H1 (cell line): ENCODE results near the gene C22orf42. TPM values are rescaled to one million over a fixed set of nuclear protein-coding genes. Genes with fewer than 3 reads are reported as not detected.
"Not testable (repeated sequence)": the region's sequence is repeated elsewhere in the genome, so short reads cannot be mapped to it uniquely, and the experiment has no call there.

ENCODE experiments used
- CTCF ChIA-PET: fragments of 300-600 bp; sonication (Branson Sonifier 250); formaldehyde crosslinking; loops from one replicate; lab custom pipeline; 2021; ENCODE audit not compliant: partially characterized antibody; lab: Charles Lee
- POLR2A ChIA-PET: fragments of 300-600 bp; sonication (Branson Sonifier 250); formaldehyde crosslinking; loops from one replicate; lab custom pipeline; 2021; ENCODE audit warnings: inconsistent platforms; ENCODE audit not compliant: partially characterized antibody; lab: Charles Lee
- DNase-seq, 2 experiments: peaks; one replicate each; pipeline versions ENCODE4 v3.0.0 to v3.0.0-alpha.2; 2010 to 2022; ENCODE audit warnings: low spot score in 2 of 2, low read depth in 1 of 2, mixed read lengths in 1 of 2
- FAIRE-seq: peaks from 2 replicates; lab custom pipeline; 2011; peaks lifted over from hg19 to GRCh38; lab: Jason Lieb, UNC
- H2AFZ ChIP-seq: 2 replicates; pipeline ENCODE4 v1.8.1; 2012; ENCODE audit warnings: low read length, inconsistent platforms
- H2AK5ac ChIP-seq: 2 replicates; pipeline ENCODE4 v1.6.1; 2013; ENCODE audit warnings: low read depth, low read length
- H2BK120ac ChIP-seq: replicated peaks from 2 replicates; pipeline ENCODE3; 2013; ENCODE audit warnings: low read depth, low read length, inconsistent platforms
- H2BK12ac ChIP-seq: 2 replicates; pipeline ENCODE4 v1.6.1; 2013; ENCODE audit warnings: low read depth, low read length
- H2BK15ac ChIP-seq: 2 replicates; pipeline ENCODE4 v1.6.1; 2013; ENCODE audit warnings: low read length
- H2BK20ac ChIP-seq: 2 replicates; pipeline ENCODE4 v1.6.1; 2013; ENCODE audit warnings: low read length
- H2BK5ac ChIP-seq: 2 replicates; pipeline ENCODE4 v1.6.1; 2013; ENCODE audit warnings: low read depth, low read length
- H3K14ac ChIP-seq: 2 replicates; pipeline ENCODE4 v1.6.1; 2013; ENCODE audit warnings: inconsistent platforms; ENCODE audit not compliant: insufficient read length
- H3K18ac ChIP-seq: 2 replicates; pipeline ENCODE4 v1.6.1; 2013; ENCODE audit warnings: low read length; ENCODE audit errors: extremely low read depth
- H3K23ac ChIP-seq: 2 replicates; pipeline ENCODE4 v1.6.1; 2013; ENCODE audit warnings: inconsistent platforms; ENCODE audit not compliant: insufficient read length
- H3K23me2 ChIP-seq: 2 replicates; pipeline ENCODE4 v1.6.1; 2013; ENCODE audit warnings: low read depth, low read length
- H3K27ac ChIP-seq: 2 replicates; pipeline ENCODE4 v1.6.1; 2011; ENCODE audit warnings: low read depth, low read length, inconsistent platforms
- H3K27me3 ChIP-seq, 4 experiments: replicated peaks in 1 of 4; 1 replicate in 1 of 4; 2 replicates in 3 of 4; pipeline versions ENCODE4 v1.6.1 to v1.8.1; 2011 to 2013; ENCODE audit warnings: low read length in 3 of 4, mild to moderate bottlenecking in 3 of 4, inconsistent platforms in 2 of 4, mixed read lengths in 2 of 4, moderate library complexity in 1 of 4; ENCODE audit not compliant: control insufficient read depth in 3 of 4, insufficient read depth in 3 of 4; ENCODE audit errors: extremely low read depth in 1 of 4
- H3K36me3 ChIP-seq, 4 experiments: 2 replicates each; pipeline versions ENCODE4 v1.6.1 to v1.8.1; 2011 to 2013; ENCODE audit warnings: mild to moderate bottlenecking in 4 of 4, low read length in 3 of 4, moderate library complexity in 2 of 4, control low read depth in 1 of 4, inconsistent platforms in 1 of 4; ENCODE audit not compliant: insufficient read depth in 4 of 4, control insufficient read depth in 2 of 4
- H3K4ac ChIP-seq: replicated peaks from 2 replicates; pipeline ENCODE3; 2013; ENCODE audit warnings: low read length, low read depth, mixed read lengths, inconsistent platforms; ENCODE audit not compliant: insufficient read length
- H3K4me1 ChIP-seq, 4 experiments: replicated peaks in 1 of 4; 1 replicate in 1 of 4; 2 replicates in 3 of 4; pipeline versions ENCODE4 v1.6.1 to v1.8.1; 2011 to 2013; ENCODE audit warnings: low read length in 3 of 4, inconsistent platforms in 2 of 4, mixed read lengths in 1 of 4; ENCODE audit not compliant: insufficient read depth in 4 of 4, control insufficient read depth in 3 of 4
- H3K4me2 ChIP-seq, 2 experiments: 2 replicates each; pipeline versions ENCODE4 v1.6.1 to v1.8.1; 2011 to 2013; ENCODE audit warnings: low read depth in 2 of 2, low read length in 2 of 2, control low read depth in 1 of 2, inconsistent platforms in 1 of 2, mild to moderate bottlenecking in 1 of 2; ENCODE audit not compliant: insufficient read depth in 1 of 2
- H3K4me3 ChIP-seq, 4 experiments: fragments of 200-600, 300-600 bp in 1 of 4; sonication (generic), shearing (Covaris generic), sonication (Bioruptor Twin) in 1 of 4; 2 replicates each; pipeline versions ENCODE4 v1.5.1 to v1.8.1; 2011 to 2016; ENCODE audit warnings: low read length in 4 of 4, low read depth in 3 of 4, control low read depth in 2 of 4, inconsistent platforms in 2 of 4, mild to moderate bottlenecking in 2 of 4, mixed read lengths in 1 of 4, moderate library complexity in 1 of 4; ENCODE audit not compliant: insufficient read depth in 2 of 4; ENCODE audit errors: extremely low read depth in 1 of 4
- H3K56ac ChIP-seq: replicated peaks from 2 replicates; pipeline ENCODE3; 2013; ENCODE audit warnings: low read depth, mild to moderate bottlenecking, mixed read lengths, low read length, inconsistent platforms; ENCODE audit not compliant: insufficient read length
- H3K79me1 ChIP-seq: 2 replicates; pipeline ENCODE4 v1.6.1; 2013; ENCODE audit warnings: low read depth, low read length, control low read depth
- H3K79me2 ChIP-seq, 2 experiments: 2 replicates each; pipeline versions ENCODE4 v1.6.1 to v1.8.1; 2012 to 2013; ENCODE audit warnings: low read length in 2 of 2, mild to moderate bottlenecking in 2 of 2, inconsistent platforms in 1 of 2; ENCODE audit not compliant: insufficient read depth in 2 of 2, control insufficient read depth in 1 of 2
- H3K9ac ChIP-seq, 4 experiments: replicated peaks in 1 of 4; 1 replicate in 1 of 4; 2 replicates in 3 of 4; pipeline versions ENCODE4 v1.6.1 to v1.8.1; 2011 to 2013; ENCODE audit warnings: low read depth in 3 of 4, low read length in 3 of 4, control low read depth in 2 of 4, mild to moderate bottlenecking in 2 of 4, moderate library complexity in 2 of 4, inconsistent platforms in 1 of 4; ENCODE audit errors: extremely low read depth in 1 of 4
- H3K9me3 ChIP-seq, 2 experiments: 2 replicates each; pipeline versions ENCODE4 v1.6.1 to v1.8.1; 2012 to 2013; ENCODE audit warnings: mild to moderate bottlenecking in 2 of 2, moderate library complexity in 2 of 2, control low read depth in 1 of 2, inconsistent platforms in 1 of 2, low read depth in 1 of 2, low read length in 1 of 2, mixed read lengths in 1 of 2; ENCODE audit not compliant: insufficient read depth in 2 of 2
- H4K20me1 ChIP-seq, 2 experiments: replicated peaks in 1 of 2; 2 replicates each; pipeline versions ENCODE3 to v1.8.1; 2011 to 2013; ENCODE audit warnings: inconsistent platforms in 2 of 2, low read length in 2 of 2, mild to moderate bottlenecking in 1 of 2; ENCODE audit not compliant: insufficient read depth in 2 of 2, control insufficient read depth in 1 of 2
- H4K5ac ChIP-seq: 2 replicates; pipeline ENCODE4 v1.6.1; 2013; ENCODE audit warnings: low read length, low read depth, mixed read lengths, inconsistent platforms; ENCODE audit not compliant: insufficient read length
- H4K8ac ChIP-seq: 2 replicates; pipeline ENCODE4 v1.8.0; 2013; ENCODE audit warnings: mild to moderate bottlenecking, moderate library complexity, low read length, inconsistent platforms; ENCODE audit not compliant: insufficient read depth; ENCODE audit errors: extremely low read depth
- H4K91ac ChIP-seq: replicated peaks from 2 replicates; pipeline ENCODE3; 2013; ENCODE audit warnings: low read length, mixed read lengths, inconsistent platforms; ENCODE audit not compliant: insufficient read length
- CTCF ChIP-seq, 3 experiments: IDR thresholded peaks; 1 replicate in 2 of 3; 2 replicates in 1 of 3; pipeline versions ENCODE4 v1.5.1 to v1.6.1; 2011; ENCODE audit warnings: low read length in 3 of 3, mild to moderate bottlenecking in 3 of 3, inconsistent platforms in 2 of 3, low read depth in 1 of 3, moderate library complexity in 1 of 3; ENCODE audit not compliant: insufficient read depth in 1 of 3; ENCODE audit errors: control extremely low read depth in 1 of 3
- RAD21 ChIP-seq, 2 experiments: IDR thresholded peaks in 1 of 2; conservative IDR thresholded peaks in 1 of 2; 2 replicates each; pipeline ENCODE4 v1.6.1; 2011; ENCODE audit warnings: low read depth in 2 of 2, low read length in 2 of 2, improper control_type of control experiment in 1 of 2, inconsistent platforms in 1 of 2, mild to moderate bottlenecking in 1 of 2, moderate library complexity in 1 of 2
- WGBS, 2 experiments: shearing (Covaris generic) in 1 of 2; methylation state at CpG; one replicate each; pipeline versions ENCODE4 v1.1.6 to v1.1.7; 2013 to 2015; ENCODE audit warnings: low lambda C conversion rate in 2 of 2, mixed read lengths in 2 of 2, inconsistent platforms in 1 of 2, low coverage in 1 of 2, missing lambda C conversion rate in 1 of 2; ENCODE audit not compliant: insufficient replicate concordance in 2 of 2, insufficient coverage in 1 of 2, insufficient read length in 1 of 2; ENCODE audit errors: extremely low coverage in 1 of 2, missing lambda C conversion rate in 1 of 2; 5-methylcytosine and 5-hydroxymethylcytosine counted together
- polyA plus RNA-seq, 7 experiments: library from polyadenylated mRNA; depleted of rRNA in 3 of 7; stranded (reverse) in 5 of 7; unstranded in 2 of 7; fragments of >200 nt in 5 of 7; fragments of 200-250 nt in 2 of 7; gene quantifications; 1 replicate in 5 of 7; 2 replicates in 1 of 7; 4 replicates in 1 of 7; pipeline versions ENCODE4 v1.2.1 to v1.2.3, GENCODE V29; 2011 to 2013; ENCODE audit warnings: missing spikeins in 2 of 7, mixed read lengths in 2 of 7
- total RNA-seq: library from RNA; stranded (reverse); fragmentation: NEBNext Ultra II Directional; extraction: Animal tissue kit (Norgen Biotek cat#: 25700); gene quantifications from 2 replicates; pipeline ENCODE4 v1.2.1, GENCODE V29; 2021

Gene C22orf42
- total and polyA plus RNA-seq, 2 of the 8 experiments (the other 6 are each of a cell fraction or from before 2014, with no cell fraction given): 0.50 TPM; not detected in 1

- H3K23me2 ChIP-seq, H4K20me1 ChIP-seq, H4K5ac ChIP-seq, H2AFZ ChIP-seq, H3K4me2 ChIP-seq, H3K9ac ChIP-seq, H3K36me3 ChIP-seq, H3K4ac ChIP-seq, H3K14ac ChIP-seq, H2AK5ac ChIP-seq, H2BK15ac ChIP-seq, H3K4me3 ChIP-seq, H3K9me3 ChIP-seq, H3K27me3 ChIP-seq, H3K23ac ChIP-seq, H2BK12ac ChIP-seq, H3K79me1 ChIP-seq, POLR2A ChIA-PET, H3K79me2 ChIP-seq, H2BK120ac ChIP-seq, H2BK5ac ChIP-seq, H2BK20ac ChIP-seq, H3K56ac ChIP-seq, H3K4me1 ChIP-seq, H3K18ac ChIP-seq, H3K27ac ChIP-seq, H4K8ac ChIP-seq, H4K91ac ChIP-seq: not testable (repeated sequence)
- 63% methylated on average over 2 of the region's 6 CpGs; no CpG with 5 or more reads in 1 of the 2 experiments for WGBS, 2 experiments
- peak in 1 of 2 experiments; percentile 45 for DNase-seq
- CTCF ChIA-PET: interaction anchor here (0.6 to 4.4 kb wide), 5 partner anchors 10 to 238 kb away, joined by 3 to 20 read pairs (median 4); no protein-coding TSS in a partner anchor
- peak; percentile 98 for FAIRE-seq
- TF ChIP-seq RAD21 (IDR thresholded peaks at IDR 0.05 in 1 of 2, conservative IDR thresholded peaks at IDR 0.05 in 1 of 2; ENCODE audit: low read depth in 2 of 2, low read length in 2 of 2) (peak; percentile 51 to 57), CTCF (IDR thresholded peaks at IDR 0.05; ENCODE audit: control extremely low read depth in 1 of 3, insufficient read depth in 1 of 3, low read depth in 1 of 3, low read length in 3 of 3) (peak; percentile 36 to 60 (median 59))
These were observed 18.4 kb downstream of the C22orf42 start for GRCh38 chr22:32140688-32141087.
